Measurements from ENCODE around the gene ITGB8. TPM values are rescaled to one million over a fixed set of nuclear protein-coding genes. Genes with fewer than 3 reads are reported as not detected.

ITGB8 gene
- total RNA-seq, 1 experiment from 2014 or later = 32.0 TPM

- no peak for DNase-seq (ENCODE audit: low read depth)
Measured at GRCh38 chr7:20417675-20418382, 87.1 kb downstream of the ITGB8 start.

GRCh38 chr7:20424500-20424899, 93.8 kb downstream of the ITGB8 start:
- no peak for DNase-seq (ENCODE audit: low read depth)

DNA sequence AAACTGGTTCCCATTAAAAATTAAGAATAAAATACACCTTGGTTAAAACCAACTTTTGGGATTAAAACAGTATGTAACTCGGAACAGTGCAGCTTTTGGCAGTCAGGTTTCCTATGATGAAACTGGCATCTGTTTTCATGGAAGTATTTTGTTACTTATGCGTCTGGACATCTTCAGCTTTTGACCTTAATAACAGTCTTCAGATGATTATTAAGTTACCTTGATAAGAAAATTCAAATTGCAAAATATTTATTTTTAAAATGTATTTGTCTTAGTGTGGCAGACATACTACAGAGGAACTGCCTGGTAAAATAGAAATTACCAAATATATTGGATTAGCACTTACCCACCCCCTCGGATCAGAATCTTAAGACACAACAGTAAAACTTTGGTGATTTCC, 100.0 kb downstream of the ITGB8 start:
- no peak for DNase-seq (ENCODE audit: low read depth)

- DNase-seq (ENCODE audit: low read depth) = no peak
Measured at GRCh38 chr7:20431146-20431545, 100.4 kb downstream of the ITGB8 start.

DNA sequence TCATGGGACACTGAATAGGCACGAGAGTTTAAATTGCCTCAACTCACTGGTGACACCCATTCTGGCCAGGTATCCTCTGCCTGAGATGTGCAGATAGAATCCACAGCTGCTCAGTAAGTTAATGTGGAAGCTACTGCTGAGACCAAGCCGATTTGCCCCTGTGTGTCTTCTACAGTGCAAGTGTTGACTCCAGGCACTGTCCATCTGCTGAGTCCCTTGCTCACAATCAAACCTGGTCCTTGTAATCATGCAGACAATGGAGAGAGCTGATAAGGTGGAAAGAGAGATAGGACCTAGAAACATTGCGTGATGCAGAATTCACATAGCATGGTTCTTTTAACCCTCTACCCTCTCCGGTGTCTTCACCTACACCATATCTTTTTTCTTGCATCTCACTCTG, 101.4 kb downstream of the ITGB8 start:
- DNase-seq (ENCODE audit: low read depth) = no peak

GRCh38 chr7:20435305-20435704, 104.6 kb downstream of the ITGB8 start:
- no peak for DNase-seq (ENCODE audit: low read depth)

DNA sequence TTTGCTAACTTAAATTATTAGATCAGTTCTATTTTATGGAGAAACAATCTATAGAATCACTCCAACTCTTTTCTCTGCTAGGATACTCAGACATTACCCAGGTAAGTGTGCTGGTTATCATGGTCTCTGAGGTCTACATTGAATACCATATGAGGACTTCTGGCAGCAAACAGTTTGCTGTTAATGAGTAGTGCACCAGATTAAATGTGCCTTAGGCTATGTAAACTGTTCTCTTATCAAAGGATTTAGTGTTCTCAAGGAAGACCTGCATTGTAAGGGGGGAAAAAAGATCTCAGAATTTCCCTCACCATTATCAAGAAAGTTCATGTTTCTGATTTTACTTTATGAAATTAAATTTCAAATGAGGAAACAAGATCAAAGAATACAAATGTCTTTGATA, 107.5 kb downstream of the ITGB8 start:
- no peak for DNase-seq (ENCODE audit: low read depth)

DNA sequence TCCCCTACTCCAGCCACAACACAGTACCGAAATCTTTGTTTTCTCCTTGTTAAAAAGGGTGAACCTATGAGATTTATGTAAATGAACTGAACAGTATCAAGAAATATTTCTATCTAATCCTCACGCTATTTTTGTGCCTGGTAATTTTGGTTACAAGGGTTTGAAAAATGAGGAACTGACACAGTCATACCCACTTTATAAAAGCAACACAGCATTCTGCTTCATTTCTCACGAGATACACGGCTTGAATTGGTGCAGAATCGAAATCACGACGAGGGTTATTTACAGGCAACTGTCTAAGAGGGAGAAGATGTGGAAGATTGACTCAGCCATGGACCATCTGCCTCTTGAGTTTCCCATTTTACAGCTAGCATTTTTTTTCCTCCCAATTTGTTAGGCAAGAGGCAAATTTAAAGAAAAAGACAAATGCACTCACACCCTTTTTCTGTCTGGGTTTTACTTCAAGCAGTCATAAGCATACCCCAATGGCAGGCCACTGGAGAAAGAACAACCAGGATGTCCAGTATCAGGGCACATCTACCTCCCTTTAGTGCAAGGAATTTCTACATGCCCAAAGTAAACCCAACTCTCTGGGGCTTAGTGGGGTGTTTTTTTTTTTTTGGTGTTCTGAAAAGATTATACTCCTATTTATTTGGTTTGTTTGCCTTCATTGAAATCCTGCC, 108.1 kb downstream of the ITGB8 start:
- DNase-seq (ENCODE audit: low read depth) = no peak

DNA sequence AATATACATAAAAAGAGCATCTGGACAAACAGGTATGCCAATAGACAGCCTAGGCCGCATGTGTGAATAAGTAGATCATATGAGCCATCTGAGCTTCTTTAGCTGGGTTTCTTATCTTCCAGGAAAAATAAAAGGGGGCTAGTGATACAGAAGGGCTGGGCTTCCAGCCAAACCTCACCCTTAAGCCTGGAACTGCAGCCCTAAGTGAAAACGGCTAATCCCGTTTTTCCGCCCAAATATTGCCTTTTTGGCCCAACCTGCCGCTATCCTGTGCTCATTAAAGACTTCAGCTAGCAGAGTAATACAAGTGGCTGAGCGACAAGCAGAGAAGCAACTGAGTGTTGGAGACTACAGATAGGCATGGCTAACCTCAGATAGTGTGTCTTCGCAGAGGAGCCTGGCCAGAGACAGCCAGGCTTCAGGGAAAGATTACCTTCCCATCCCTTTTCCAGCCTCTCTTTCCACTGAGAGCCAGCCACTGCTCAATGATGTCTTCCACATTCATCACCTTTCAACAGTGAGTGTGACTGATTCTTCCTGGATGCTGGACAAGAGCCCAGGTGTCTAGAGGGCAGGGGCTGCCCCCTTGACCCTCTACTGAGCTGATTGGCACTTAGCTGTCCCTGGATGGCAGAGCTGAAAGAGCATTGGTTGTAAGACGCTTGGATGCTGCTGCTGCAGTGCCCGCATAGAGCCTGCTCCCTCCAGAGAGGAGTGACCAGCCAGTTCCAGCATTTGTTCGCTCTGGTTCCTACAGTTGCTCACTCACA, 108.9 kb downstream of the ITGB8 start:
- peak; percentile 17 for DNase-seq (ENCODE audit: low read depth)

GRCh38 chr7:20440472-20441105, 109.9 kb downstream of the ITGB8 start:
- peak; percentile 54 for DNase-seq (ENCODE audit: low read depth)

- no peak for DNase-seq (ENCODE audit: low read depth)
Measured at GRCh38 chr7:20441346-20441745, 110.6 kb downstream of the ITGB8 start.

DNA sequence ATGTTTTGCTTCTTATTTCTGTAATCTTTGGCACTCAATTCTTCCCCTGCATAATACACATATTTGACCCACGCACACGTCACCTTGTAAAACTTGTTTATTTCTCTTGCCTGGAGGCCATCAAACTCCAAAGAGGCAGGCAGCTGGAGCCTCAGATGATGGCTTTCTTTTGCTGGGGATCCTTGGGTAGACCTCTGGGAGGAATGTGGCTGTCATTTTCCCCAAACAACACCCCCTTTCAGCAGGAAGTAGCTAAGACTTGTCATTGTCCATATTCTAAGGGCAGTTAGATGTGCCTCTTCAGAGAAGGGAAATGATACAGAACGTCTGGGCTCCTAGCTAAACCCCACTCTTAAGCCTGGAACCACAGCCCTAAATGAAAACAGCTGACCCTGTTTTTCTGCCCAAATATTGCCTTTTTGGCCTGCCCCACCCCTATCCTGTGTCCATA, 111.3 kb downstream of the ITGB8 start:
- peak; percentile 19 for DNase-seq (ENCODE audit: low read depth)

- no peak for DNase-seq (ENCODE audit: low read depth)
Measured at GRCh38 chr7:20442951-20443350, 112.3 kb downstream of the ITGB8 start.

DNA sequence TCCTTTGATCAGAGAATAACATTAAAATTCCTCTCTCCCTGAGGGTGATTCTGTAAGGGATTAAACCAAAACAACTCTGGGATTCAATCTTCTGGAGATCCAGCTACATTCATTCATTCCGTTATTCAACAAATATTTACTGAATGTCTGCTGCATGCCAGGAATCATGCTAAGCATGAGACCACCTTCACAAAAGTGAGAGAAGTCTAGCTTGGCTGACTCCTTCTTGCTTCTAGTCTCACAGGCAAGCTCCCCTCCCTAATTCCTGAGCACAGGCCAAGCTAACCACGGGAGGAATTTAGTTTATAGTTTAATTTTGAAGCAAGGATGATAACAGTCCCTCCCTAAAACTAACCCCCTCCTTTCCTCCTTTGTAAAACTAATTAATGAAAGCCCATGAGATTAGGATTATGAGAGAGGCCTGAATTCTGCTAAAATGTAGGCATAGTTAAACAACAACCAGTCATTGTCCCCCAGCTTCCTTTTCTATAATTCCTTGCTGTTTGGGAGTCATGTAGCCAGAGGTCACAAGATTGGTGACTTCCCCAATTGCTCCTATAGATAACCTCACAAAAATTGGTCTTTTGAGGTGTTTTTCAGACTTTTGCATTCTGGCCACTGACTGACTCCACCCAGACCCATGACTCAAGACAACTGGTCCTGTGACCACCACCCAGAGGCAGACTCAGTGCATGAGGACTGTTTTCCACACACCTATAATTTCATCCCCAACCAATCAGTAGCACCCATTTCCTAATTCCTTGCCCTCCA, 113.5 kb downstream of the ITGB8 start:
- DNase-seq (ENCODE audit: low read depth) = no peak

DNA sequence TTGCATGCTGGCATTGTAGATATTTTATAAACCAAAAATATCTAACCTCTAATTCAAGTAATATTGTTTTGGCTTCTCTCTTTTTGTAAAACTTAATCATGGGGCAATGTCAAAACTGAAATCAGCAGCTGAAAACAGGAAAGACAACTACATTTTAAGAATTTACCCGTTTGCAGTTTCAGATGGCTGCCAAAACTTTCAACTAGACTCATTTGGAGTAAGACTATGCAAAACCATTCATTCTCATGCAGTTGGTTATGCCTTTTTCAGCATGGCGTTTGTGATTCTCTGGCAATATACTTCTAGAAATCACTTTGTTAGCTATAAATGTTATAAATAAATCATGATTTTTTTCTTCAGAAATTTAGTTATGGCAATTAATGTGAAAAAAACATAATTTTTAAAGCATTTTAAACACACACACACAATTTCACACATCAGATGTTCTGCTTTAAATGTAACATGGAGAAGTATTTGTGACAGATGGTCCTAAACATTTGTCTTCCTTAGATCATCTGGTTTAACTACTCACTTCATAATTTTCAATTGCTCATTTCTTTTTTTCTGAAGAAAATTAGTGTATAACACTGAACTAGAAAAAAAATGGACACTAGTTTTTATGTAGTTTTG, 116.4 kb downstream of the ITGB8 start:
- DNase-seq (ENCODE audit: low read depth) = no peak

- no peak for DNase-seq (ENCODE audit: low read depth)
Measured at GRCh38 chr7:20449176-20449575, 118.5 kb downstream of the ITGB8 start.

- DNase-seq (ENCODE audit: low read depth) = no peak
Measured at GRCh38 chr7:20450536-20450935, 119.8 kb downstream of the ITGB8 start.

- no peak for DNase-seq (ENCODE audit: low read depth)
Measured at GRCh38 chr7:20454202-20454601, 123.5 kb downstream of the ITGB8 start.

DNA sequence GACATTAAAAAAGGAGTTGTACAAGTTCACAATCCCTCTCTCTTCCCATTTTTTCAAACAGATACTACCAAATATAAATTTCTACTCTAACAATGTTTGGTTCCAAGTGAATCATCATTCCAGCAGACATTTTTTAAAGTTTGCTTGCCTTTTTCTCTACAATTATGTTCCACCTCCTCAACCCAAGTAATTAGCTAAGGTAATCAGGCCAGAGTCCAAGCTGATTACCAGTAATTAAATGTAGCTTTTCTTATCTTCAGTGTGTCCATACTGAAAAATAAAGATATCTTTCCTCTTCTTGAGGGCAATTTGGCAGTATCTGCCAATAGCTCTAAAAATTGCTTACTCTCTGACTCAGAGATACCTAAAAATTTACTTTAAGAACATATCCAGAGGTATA, 126.0 kb downstream of the ITGB8 start:
- DNase-seq (ENCODE audit: low read depth) = no peak

GRCh38 chr7:20458521-20458920, 127.8 kb downstream of the ITGB8 start:
- no peak for DNase-seq (ENCODE audit: low read depth)

DNA sequence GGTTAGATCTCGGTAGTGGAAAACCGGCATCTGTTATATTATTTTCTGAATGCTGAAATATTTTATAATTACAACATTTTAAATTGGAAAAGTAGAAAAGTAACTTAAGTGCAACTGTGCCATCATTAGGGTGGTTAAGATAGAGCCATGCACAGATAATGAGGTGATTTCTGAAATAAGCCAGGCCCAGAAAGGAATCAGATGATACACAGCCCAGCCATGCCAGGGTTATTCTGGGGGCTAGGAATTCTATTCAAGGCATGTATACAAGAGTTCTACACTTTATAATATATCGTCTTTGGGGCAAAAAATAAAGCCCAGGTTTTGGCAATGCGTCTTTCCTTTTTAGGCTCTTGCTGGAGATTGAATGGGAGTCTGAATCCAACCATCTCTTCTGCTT, 128.7 kb downstream of the ITGB8 start:
- no peak for DNase-seq (ENCODE audit: low read depth)
